Body of pancreas (tissue), 4 donors: ENCODE results near the gene APOC4.

Experiments
- POLR2A ChIP-seq, 3 donors: fragments of 450-650 bp; IDR thresholded peaks; one replicate each; pipeline ENCODE4 v1.6.1; 2016; ENCODE audit warnings: antibody characterized with exemption in 3 of 3, mild to moderate bottlenecking in 2 of 3
- TF ChIP-seq, protein P1 (sequence below), 7 experiments: fragments of 450-650 bp in 4 of 7; fragments of 200-600 bp in 3 of 7; sonication (generic) in 3 of 7; IDR thresholded peaks; one replicate each; pipeline ENCODE4 v1.5.1; 2016 to 2019; ENCODE audit warnings: antibody characterized with exemption in 7 of 7

- TF ChIP-seq, protein P1, sequence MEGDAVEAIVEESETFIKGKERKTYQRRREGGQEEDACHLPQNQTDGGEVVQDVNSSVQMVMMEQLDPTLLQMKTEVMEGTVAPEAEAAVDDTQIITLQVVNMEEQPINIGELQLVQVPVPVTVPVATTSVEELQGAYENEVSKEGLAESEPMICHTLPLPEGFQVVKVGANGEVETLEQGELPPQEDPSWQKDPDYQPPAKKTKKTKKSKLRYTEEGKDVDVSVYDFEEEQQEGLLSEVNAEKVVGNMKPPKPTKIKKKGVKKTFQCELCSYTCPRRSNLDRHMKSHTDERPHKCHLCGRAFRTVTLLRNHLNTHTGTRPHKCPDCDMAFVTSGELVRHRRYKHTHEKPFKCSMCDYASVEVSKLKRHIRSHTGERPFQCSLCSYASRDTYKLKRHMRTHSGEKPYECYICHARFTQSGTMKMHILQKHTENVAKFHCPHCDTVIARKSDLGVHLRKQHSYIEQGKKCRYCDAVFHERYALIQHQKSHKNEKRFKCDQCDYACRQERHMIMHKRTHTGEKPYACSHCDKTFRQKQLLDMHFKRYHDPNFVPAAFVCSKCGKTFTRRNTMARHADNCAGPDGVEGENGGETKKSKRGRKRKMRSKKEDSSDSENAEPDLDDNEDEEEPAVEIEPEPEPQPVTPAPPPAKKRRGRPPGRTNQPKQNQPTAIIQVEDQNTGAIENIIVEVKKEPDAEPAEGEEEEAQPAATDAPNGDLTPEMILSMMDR (IDR thresholded peaks at IDR 0.05): no peak
- TF ChIP-seq POLR2A (IDR thresholded peaks at IDR 0.05): no peak
Observed at GRCh38 chr19:44892932-44893331, 49.1 kb upstream of the APOC4 start.
